ENCODE measurements around the gene SLC7A14. TPM values are rescaled to one million over a fixed set of nuclear protein-coding genes. Genes with fewer than 3 reads are reported as not detected.

Gene SLC7A14
- total and polyA plus RNA-seq, 2 donors (not counting 3 experiments of a cell fraction or from before 2014, with no cell fraction given), result 0.07 to 0.57 TPM

DNA sequence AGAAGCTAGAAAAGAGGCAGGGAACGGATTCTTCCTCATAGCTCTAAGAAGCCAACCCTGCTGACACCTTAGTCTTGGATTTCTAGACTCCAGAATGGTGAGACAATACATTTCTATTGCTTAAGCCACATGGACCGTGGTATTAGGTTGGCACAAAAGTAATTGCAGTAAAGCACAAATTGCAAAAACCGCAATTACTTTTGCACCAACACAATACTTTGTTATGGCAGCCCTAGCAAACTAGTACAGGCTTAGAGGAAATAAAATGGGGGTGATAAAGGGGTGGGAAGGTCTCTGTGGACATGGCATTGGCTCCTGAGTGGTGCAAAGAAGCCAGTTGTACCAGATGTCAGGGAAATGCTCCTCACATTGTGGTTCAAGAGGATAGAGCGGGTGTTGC is 56.0 kb downstream of the SLC7A14 start:
- no peak for FAIRE-seq
- CTCF ChIA-PET, result no interaction called here
- Histone ChIP-seq H3K4me1 (ENCODE audit: control insufficient read depth, extremely low read depth, insufficient read depth, low read length) (no peaks in the 10 kb centered on the region), H2AFZ (ENCODE audit: low read depth, low read length) (no peak overlapping the region), H3K79me2 (ENCODE audit: control insufficient read depth, insufficient read depth, low read length) (no peaks in the 10 kb centered on the region), H4K20me1 (replicated peaks; ENCODE audit: control insufficient read depth, extremely low read depth, insufficient read depth, low read length) (no peaks in the 10 kb centered on the region), H3K27me3 (ENCODE audit: control insufficient read depth in 2 of 2, insufficient read depth in 2 of 2, low read length in 2 of 2) (no peaks in the 10 kb centered on the region), H3K9ac (replicated peaks; ENCODE audit: extremely low read depth, insufficient read depth, low read length) (no peak overlapping the region), H3K4me2 (ENCODE audit: insufficient read depth, low read length) (no peak overlapping the region), H3K9me3 (replicated peaks; ENCODE audit: control insufficient read depth, insufficient read depth, low read length) (no peaks in the 10 kb centered on the region), H3K36me3 (ENCODE audit: control insufficient read depth in 2 of 2, extremely low read depth in 1 of 2, insufficient read depth in 2 of 2, low read length in 2 of 2) (no peaks in the 10 kb centered on the region), H3K27ac (ENCODE audit: insufficient read depth, low read depth, low read length) (no peak overlapping the region), H3K4me3 (replicated peaks in 1 of 3; ENCODE audit: insufficient read depth in 1 of 3, low read depth in 1 of 3, low read length in 3 of 3) (no peak overlapping the region), H3K9me1 (replicated peaks; ENCODE audit: control insufficient read depth, extremely low read depth, insufficient read depth, low read length) (no peaks in the 10 kb centered on the region)
- POLR2A ChIA-PET, result no interaction called here
- TF ChIP-seq, protein P1, sequence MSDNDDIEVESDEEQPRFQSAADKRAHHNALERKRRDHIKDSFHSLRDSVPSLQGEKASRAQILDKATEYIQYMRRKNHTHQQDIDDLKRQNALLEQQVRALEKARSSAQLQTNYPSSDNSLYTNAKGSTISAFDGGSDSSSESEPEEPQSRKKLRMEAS (IDR thresholded peaks at IDR 0.05; ENCODE audit: insufficient read depth, insufficient read length), result no peak
- TF ChIP-seq EZH2 (IDR thresholded peaks at IDR 0.05; ENCODE audit: borderline replicate concordance, low read depth, low read length, severe bottlenecking), result no peak
- no peak for TF ChIP-seq FOS (IDR thresholded peaks at IDR 0.05; ENCODE audit: borderline replicate concordance, insufficient read depth, low read length)
- no peak for TF ChIP-seq GATA2 (IDR thresholded peaks at IDR 0.05; ENCODE audit: insufficient read depth, insufficient read length, low read depth, low read length)
- no peak for TF ChIP-seq CTCF (IDR thresholded peaks at IDR 0.05; ENCODE audit: extremely low read depth in 1 of 2, insufficient read depth in 1 of 2, low read depth in 1 of 2, low read length in 2 of 2)
- no peak for TF ChIP-seq POLR2AphosphoS5 (IDR thresholded peaks at IDR 0.05; ENCODE audit: insufficient read depth, low read depth, low read length)
- TF ChIP-seq JUN (IDR thresholded peaks at IDR 0.05; ENCODE audit: borderline replicate concordance, insufficient read depth, insufficient read length, low read depth), result no peak
- no peak for TF ChIP-seq MYC (IDR thresholded peaks at IDR 0.05; ENCODE audit: low read depth, low read length)
- no peak for TF ChIP-seq POLR2A (IDR thresholded peaks at IDR 0.05; ENCODE audit: low read depth, low read length)
- BruUV-seq (replicated peaks), result no TSS peak
- dilution Hi-C loops (cut with MboI; ENCODE audit: extremely low pct_ligation_motif_present, low sequenced_read_pairs), result no loop called here
- intact Hi-C loops (cut with micrococcal nuclease), result no loop called here
- DNase-seq (ENCODE audit: low read depth, low spot score), result no peak
